Stimulated activated CD4-positive, alpha-beta T cell treated with anti-CD3 and anti-CD28 coated beads, Interleukin-12 subunit alpha, Interleukin-12 subunit beta, amount 100 ng/mL, for 48 hours (primary cell): ENCODE measurements around the gene SMARCD2.
"Not testable (repeated sequence)": the region's sequence is repeated elsewhere in the genome, so short reads cannot be mapped to it uniquely, and the experiment has no call there.

Experiments used
- DNase-seq, 3 donors: peaks; one replicate each; pipeline ENCODE4 v3.0.0-alpha.2; 2020; ENCODE audit warnings: low read depth in 2 of 3, low spot score in 1 of 3

Gene SMARCD2

GRCh38 chr17:63816123-63816522 is 26.4 kb downstream of the SMARCD2 start:
- DNase-seq: no peak

DNA sequence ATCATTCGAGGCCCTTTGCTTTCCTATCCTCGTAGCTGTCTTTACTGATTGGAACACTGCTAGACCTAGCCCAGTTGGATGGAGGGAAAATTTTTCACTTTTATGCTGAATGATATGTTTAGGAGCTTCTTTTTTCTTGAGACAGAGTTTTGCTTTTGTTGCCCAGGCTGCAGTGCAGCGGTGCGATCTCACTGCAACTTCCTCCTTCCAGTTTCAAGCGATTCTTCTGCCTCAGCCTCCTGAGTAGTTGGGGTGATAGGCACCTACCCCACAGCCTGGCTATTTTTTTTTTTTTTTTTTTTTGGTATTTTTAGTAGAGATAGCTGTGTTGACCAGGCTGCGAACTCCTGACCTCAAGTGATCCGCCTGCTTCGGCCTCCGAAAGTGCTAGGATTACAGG is 32.5 kb downstream of the SMARCD2 start:
- DNase-seq: no peak

DNA sequence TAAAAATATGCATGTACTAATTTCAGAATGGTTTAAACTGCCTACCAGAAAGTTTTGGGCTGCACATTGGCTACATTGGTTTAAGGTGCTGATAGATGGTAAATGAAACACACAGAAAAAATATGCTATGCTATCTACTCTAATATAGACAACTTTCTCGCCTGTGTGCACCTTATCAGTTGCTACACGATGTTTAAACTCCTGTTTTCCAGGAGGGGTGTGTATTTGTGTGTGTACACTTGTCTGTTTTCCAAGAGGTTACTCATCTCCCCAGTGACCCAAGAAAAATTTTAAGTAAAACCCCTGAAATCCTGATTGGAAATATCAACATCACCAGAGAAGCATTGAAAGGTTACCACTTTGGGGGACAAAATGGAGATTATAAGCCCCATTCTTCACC is 36.9 kb downstream of the SMARCD2 start:
- no peak for DNase-seq

DNA sequence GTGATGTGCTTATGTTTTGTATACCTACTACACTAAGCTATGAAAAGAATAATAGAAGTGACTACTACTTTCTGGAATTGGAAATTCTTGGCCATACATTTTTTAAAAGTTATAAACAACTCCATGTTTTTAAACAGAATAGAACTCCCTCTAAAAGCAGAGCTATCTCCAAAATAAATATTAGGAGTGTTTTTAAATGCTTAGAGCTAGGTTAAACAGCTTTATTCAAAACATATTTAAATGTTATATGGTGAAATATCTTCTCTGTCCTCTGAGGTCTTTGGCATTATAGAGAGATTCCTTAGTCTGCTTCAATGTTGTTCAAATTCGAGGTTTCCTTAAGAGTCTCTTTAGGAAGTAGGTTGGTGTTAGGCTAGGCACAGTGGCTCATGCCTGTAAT is 38.2 kb downstream of the SMARCD2 start:
- DNase-seq: no peak

- DNase-seq: no peak
Observed at GRCh38 chr17:63800783-63801182, 41.7 kb downstream of the SMARCD2 start.

- DNase-seq: no peak
Observed at GRCh38 chr17:63798572-63799106, 43.8 kb downstream of the SMARCD2 start.

- DNase-seq: not testable (repeated sequence)
Observed at GRCh38 chr17:63796375-63796774, 46.1 kb downstream of the SMARCD2 start.

DNA sequence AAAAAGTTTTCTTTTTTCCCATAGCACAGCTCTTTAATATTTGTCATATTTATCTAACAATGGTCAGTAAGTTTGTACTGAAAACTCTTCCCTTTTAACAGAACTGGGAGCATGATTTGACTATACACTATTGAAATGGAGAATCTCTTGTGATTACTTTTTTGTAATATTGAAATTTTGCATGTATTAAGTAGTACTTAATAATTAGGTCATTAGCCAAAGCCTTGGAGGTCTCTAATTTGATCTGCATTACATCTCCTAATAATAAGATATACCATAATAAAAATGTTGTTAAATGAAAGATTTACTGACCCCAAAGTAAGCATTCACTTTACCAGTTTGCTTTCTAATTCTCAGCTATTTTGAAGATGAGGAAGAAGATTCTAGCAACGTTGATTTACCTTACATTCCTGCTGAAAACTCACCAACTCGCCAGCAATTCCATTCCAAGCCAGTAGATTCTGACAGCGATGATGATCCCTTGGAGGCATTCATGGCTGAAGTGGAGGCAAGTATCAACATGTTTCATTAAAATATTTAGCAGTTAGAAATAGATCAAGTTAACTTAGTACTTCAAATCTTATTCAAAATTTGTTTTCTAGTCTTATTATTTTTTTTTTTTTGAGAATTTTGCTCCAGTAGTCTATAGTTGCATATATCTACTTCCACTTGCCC is 50.3 kb downstream of the SMARCD2 start:
- DNase-seq: no peak

DNA sequence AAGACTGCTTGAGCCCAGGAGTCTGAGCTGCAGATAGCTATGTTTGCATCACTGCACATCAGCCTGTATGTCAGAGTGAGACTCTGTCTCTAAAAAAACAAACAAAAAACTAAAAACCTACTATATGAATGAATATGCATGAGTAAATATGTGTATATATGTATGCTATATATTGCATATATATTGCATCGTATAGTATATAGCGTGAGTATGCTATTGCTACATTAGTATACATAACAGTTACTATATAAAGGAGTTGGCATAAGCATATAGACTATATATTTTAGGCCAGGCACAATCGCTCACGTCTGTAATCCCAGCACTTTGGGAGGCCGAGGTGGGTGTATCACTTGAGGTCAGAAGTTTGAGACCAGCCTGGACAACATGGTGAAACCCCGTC is 52.4 kb downstream of the SMARCD2 start:
- DNase-seq: no peak

GRCh38 chr17:63786971-63787711 is 55.3 kb downstream of the SMARCD2 start:
- no peak for DNase-seq

- no peak for DNase-seq
Observed at GRCh38 chr17:63786117-63786516, 56.4 kb downstream of the SMARCD2 start.

DNA sequence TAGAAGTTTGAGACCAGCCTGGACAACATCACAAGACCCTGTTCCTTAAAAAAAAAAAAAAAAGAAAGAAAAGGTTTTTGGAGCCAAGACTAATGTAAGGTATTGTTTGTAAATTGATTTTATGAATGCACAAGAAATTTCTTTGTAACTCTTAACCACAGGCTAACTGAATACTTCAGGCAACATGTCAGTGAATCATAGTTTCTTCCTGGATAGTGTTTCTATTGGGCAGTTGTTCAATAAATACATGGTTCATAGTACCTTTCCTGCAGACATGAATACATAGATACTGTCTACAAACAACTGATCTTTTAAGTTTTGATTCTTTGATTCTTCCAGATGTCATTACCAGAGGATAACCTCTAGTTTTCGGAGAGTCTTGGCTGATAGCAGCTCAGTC is 56.9 kb downstream of the SMARCD2 start:
- no peak for DNase-seq

DNA sequence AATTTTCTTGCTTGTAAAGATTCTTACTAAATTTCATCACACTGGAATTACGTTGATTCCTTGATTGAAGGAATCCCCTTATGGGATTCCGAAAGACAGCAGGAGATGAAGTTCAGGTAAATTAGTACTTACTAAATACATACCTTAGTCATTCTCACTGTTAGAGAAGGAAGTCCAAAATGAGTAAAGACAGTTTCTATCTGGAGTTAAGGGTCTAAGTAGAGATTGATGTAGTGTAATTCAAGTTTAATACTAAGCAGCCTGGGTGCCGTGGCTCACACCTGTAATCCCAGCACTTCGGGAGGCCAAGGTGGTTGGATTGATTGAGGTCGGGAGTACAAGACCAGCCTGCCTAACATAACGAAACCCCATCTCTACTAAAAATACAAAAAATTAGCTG is 59.0 kb downstream of the SMARCD2 start:
- DNase-seq: no peak
